ENCODE results near the gene NOA1.
"Not testable (repeated sequence)": the region's sequence is repeated elsewhere in the genome, so short reads cannot be mapped to it uniquely, and the experiment has no call there.

Gene NOA1

DNA sequence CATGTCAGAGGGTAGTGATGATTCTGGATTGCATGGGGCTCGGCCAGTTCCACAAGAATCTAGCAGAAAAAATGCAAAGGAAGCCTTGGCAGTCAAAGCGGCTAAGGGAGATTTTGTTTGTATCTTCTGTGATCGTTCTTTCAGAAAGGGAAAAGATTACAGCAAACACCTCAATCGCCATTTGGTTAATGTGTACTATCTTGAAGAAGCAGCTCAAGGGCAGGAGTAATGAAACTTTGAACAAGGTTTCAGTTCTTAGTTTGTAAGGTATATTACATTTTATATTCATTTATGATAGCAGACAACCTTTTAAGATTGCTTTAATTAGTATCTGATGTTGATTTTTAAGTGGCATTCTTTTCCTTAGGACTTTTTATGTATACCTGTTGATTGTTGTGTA, 45.5 kb downstream of the NOA1 start:
- WGBS (ENCODE audit: extremely low coverage, insufficient coverage, insufficient read length), result no CpG with 5 or more reads among the region's 4 CpGs
- no peak overlapping the region for H3K23ac ChIP-seq (ENCODE audit: low read length)

DNA sequence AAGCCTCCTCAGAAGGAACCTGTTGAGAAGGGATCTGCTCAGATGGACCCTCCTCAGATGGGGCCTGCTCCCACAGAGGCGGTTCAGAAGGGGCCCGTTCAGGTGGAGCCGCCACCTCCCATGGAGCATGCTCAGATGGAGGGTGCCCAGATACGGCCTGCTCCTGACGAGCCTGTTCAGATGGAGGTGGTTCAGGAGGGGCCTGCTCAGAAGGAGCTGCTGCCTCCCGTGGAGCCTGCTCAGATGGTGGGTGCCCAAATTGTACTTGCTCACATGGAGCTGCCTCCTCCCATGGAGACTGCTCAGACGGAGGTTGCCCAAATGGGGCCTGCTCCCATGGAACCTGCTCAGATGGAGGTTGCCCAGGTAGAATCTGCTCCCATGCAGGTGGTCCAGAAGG, 46.8 kb downstream of the NOA1 start:
- WGBS (ENCODE audit: extremely low coverage, insufficient coverage, insufficient read length), result no CpG with 5 or more reads among the region's 7 CpGs
- no peak overlapping the region for H3K4me3 ChIP-seq (ENCODE audit: low read depth, low read length)
- peaks cover 22 to 24% of the 10 kb centered on the region in 2 experiments for H3K36me3 ChIP-seq (ENCODE audit: control insufficient read depth in 1 of 2, insufficient read depth in 2 of 2, low read length in 2 of 2)
- no peaks in the 10 kb centered on the region for H3K27me3 ChIP-seq (ENCODE audit: insufficient read depth, low read length)
- no peak overlapping the region for H2BK12ac ChIP-seq (ENCODE audit: low read length)
- H2BK5ac ChIP-seq (ENCODE audit: low read depth, low read length, poor library complexity), result no peak overlapping the region
- no peak overlapping the region for H3K4me2 ChIP-seq (ENCODE audit: low read length)
- no peaks in the 10 kb centered on the region for H3K9me3 ChIP-seq (ENCODE audit: insufficient read depth, low read depth, low read length)
- H3K23ac ChIP-seq (ENCODE audit: low read length), result no peak overlapping the region
- no peaks in the 10 kb centered on the region for H3K79me1 ChIP-seq (ENCODE audit: low read length)
- no peak overlapping the region for H4K12ac ChIP-seq (ENCODE audit: low read depth, low read length)
- no peak overlapping the region for H3K18ac ChIP-seq (ENCODE audit: low read length)
- no peak overlapping the region for H4K91ac ChIP-seq (ENCODE audit: low read depth, low read length)
- no peak overlapping the region for H2BK120ac ChIP-seq (ENCODE audit: insufficient read depth, low read length, poor library complexity)
- no peaks in the 10 kb centered on the region for H3K79me2 ChIP-seq (ENCODE audit: control insufficient read depth, insufficient read depth, low read length, poor library complexity)
- no peak overlapping the region for H3K9ac ChIP-seq (ENCODE audit: low read length)
- no peak for DNase-seq
- H3K4ac ChIP-seq (ENCODE audit: low read depth, low read length), result no peak overlapping the region
- H3K14ac ChIP-seq (ENCODE audit: low read length), result no peak overlapping the region
- H3K4me1 ChIP-seq (ENCODE audit: control insufficient read depth in 1 of 2, insufficient read depth in 2 of 2, low read length in 2 of 2), result no peaks in the 10 kb centered on the region
- H3K27ac ChIP-seq (ENCODE audit: low read depth, low read length), result no peak overlapping the region
- no peak overlapping the region for H4K8ac ChIP-seq (ENCODE audit: low read depth, low read length)
- no peak overlapping the region for H2AFZ ChIP-seq (ENCODE audit: insufficient read depth, low read length, poor library complexity)
- H2AK5ac ChIP-seq (ENCODE audit: low read length), result no peak overlapping the region

More for the DNA sequence above, 45.5 kb downstream of the NOA1 start:
- H2AK5ac ChIP-seq (ENCODE audit: low read length), result no peak overlapping the region
- H3K4ac ChIP-seq (ENCODE audit: low read depth, low read length), result no peak overlapping the region
- H3K79me1 ChIP-seq (ENCODE audit: low read length), result no peaks in the 10 kb centered on the region
- H3K4me1 ChIP-seq (ENCODE audit: control insufficient read depth in 1 of 2, insufficient read depth in 2 of 2, low read length in 2 of 2), result no peaks in the 10 kb centered on the region
- H3K27me3 ChIP-seq (ENCODE audit: insufficient read depth, low read length), result no peaks in the 10 kb centered on the region
- no peaks in the 10 kb centered on the region for H3K79me2 ChIP-seq (ENCODE audit: control insufficient read depth, insufficient read depth, low read length, poor library complexity)
- no peaks in the 10 kb centered on the region for H3K9me3 ChIP-seq (ENCODE audit: insufficient read depth, low read depth, low read length)
- no peak overlapping the region for H3K4me3 ChIP-seq (ENCODE audit: low read depth, low read length)
- H3K27ac ChIP-seq (ENCODE audit: low read depth, low read length), result no peak overlapping the region
- DNase-seq, result no peak
- peaks cover 22 to 24% of the 10 kb centered on the region in 2 experiments for H3K36me3 ChIP-seq (ENCODE audit: control insufficient read depth in 1 of 2, insufficient read depth in 2 of 2, low read length in 2 of 2)
- no peak overlapping the region for H4K8ac ChIP-seq (ENCODE audit: low read depth, low read length)
- no peak overlapping the region for H2BK120ac ChIP-seq (ENCODE audit: insufficient read depth, low read length, poor library complexity)
- no peak overlapping the region for H4K12ac ChIP-seq (ENCODE audit: low read depth, low read length)
- no peak overlapping the region for H2AFZ ChIP-seq (ENCODE audit: insufficient read depth, low read length, poor library complexity)
- no peak overlapping the region for H4K91ac ChIP-seq (ENCODE audit: low read depth, low read length)
- H3K18ac ChIP-seq (ENCODE audit: low read length), result no peak overlapping the region
- H3K14ac ChIP-seq (ENCODE audit: low read length), result no peak overlapping the region
- no peak overlapping the region for H3K9ac ChIP-seq (ENCODE audit: low read length)
- H3K4me2 ChIP-seq (ENCODE audit: low read length), result no peak overlapping the region
- H2BK12ac ChIP-seq (ENCODE audit: low read length), result no peak overlapping the region
- no peak overlapping the region for H2BK5ac ChIP-seq (ENCODE audit: low read depth, low read length, poor library complexity)

DNA sequence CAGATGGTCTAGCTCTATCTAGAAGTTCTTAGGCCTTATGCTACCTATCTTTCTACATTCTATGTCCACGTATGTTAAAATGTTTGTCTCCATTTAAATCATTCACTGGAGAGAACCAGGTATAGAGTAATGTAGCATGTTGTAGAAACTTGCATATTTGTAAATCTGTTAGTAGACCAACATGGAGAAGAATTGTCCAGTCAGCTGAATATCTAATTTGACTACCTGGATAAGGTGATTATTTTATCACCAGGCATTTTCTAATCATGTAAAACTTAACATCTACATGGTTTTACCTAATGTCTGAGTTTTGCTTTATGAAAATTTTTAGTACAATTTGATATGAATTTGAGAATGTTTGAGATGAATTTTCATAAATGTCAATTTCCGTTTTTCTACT, 50.2 kb downstream of the NOA1 start:
- Histone ChIP-seq H3K18ac (ENCODE audit: low read length) (no peak overlapping the region), H3K4me2 (ENCODE audit: low read length) (no peak overlapping the region), H2BK120ac (ENCODE audit: insufficient read depth, low read length, poor library complexity) (no peak overlapping the region), H3K23ac (ENCODE audit: low read length) (no peak overlapping the region), H3K27ac (ENCODE audit: low read depth, low read length) (no peak overlapping the region), H3K9ac (ENCODE audit: low read length) (no peak overlapping the region), H3K4me1 (ENCODE audit: control insufficient read depth in 1 of 2, insufficient read depth in 2 of 2, low read length in 2 of 2) (no peaks in the 10 kb centered on the region), H2BK12ac (ENCODE audit: low read length) (no peak overlapping the region), H4K12ac (ENCODE audit: low read depth, low read length) (no peak overlapping the region), H3K9me3 (ENCODE audit: insufficient read depth, low read depth, low read length) (no peaks in the 10 kb centered on the region), H3K4ac (ENCODE audit: low read depth, low read length) (no peak overlapping the region), H2AFZ (ENCODE audit: insufficient read depth, low read length, poor library complexity) (no peak overlapping the region), H3K4me3 (ENCODE audit: low read depth, low read length) (no peak overlapping the region), H3K79me2 (ENCODE audit: control insufficient read depth, insufficient read depth, low read length, poor library complexity) (no peaks in the 10 kb centered on the region), H3K27me3 (ENCODE audit: insufficient read depth, low read length) (no peaks in the 10 kb centered on the region), H3K36me3 (ENCODE audit: control insufficient read depth in 1 of 2, insufficient read depth in 2 of 2, low read length in 2 of 2) (peaks cover 35 to 38% of the 10 kb centered on the region in 2 experiments), H2AK5ac (ENCODE audit: low read length) (no peak overlapping the region), H4K8ac (ENCODE audit: low read depth, low read length) (no peak overlapping the region), H2BK5ac (ENCODE audit: low read depth, low read length, poor library complexity) (no peak overlapping the region), H3K14ac (ENCODE audit: low read length) (no peak overlapping the region), H4K91ac (ENCODE audit: low read depth, low read length) (no peak overlapping the region), H3K79me1 (ENCODE audit: low read length) (no peaks in the 10 kb centered on the region)
- no CpG with 5 or more reads among the region's 2 CpGs for WGBS (ENCODE audit: extremely low coverage, insufficient coverage, insufficient read length)
- DNase-seq, result no peak

DNA sequence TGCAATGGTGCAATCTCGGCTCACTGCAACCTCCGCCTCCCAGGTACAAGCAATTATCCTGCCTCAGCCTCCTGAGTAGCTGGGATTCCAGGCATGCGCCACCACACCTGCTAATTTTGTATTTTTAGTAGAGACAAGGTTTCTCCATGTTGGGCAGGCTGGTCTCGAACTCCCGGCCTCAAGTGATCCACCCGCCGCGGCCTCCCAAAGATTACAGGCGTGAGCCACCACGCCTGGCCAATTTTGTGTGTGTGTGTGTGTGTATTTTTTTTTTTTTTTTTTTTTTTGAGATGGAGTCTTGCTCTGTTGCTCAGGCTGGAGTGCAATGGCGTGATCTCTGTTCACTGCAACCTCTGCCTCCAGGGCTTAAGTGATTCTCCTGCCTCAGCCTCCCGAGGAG, 62.4 kb downstream of the NOA1 start:
- DNase-seq; H3K4me2 ChIP-seq (ENCODE audit: low read length); H4K8ac ChIP-seq (ENCODE audit: low read depth, low read length): not testable (repeated sequence)

More for the DNA sequence above, 62.4 kb downstream of the NOA1 start:
- not testable (repeated sequence) for H4K91ac ChIP-seq (ENCODE audit: low read depth, low read length); H3K27ac ChIP-seq (ENCODE audit: low read depth, low read length); H3K79me1 ChIP-seq (ENCODE audit: low read length); H2AK5ac ChIP-seq (ENCODE audit: low read length); H2AFZ ChIP-seq (ENCODE audit: insufficient read depth, low read length, poor library complexity); H3K4me3 ChIP-seq (ENCODE audit: low read depth, low read length); H4K12ac ChIP-seq (ENCODE audit: low read depth, low read length); H2BK5ac ChIP-seq (ENCODE audit: low read depth, low read length, poor library complexity); H2BK120ac ChIP-seq (ENCODE audit: insufficient read depth, low read length, poor library complexity); H2BK12ac ChIP-seq (ENCODE audit: low read length); H3K27me3 ChIP-seq (ENCODE audit: insufficient read depth, low read length); H3K9me3 ChIP-seq (ENCODE audit: insufficient read depth, low read depth, low read length); H3K9ac ChIP-seq (ENCODE audit: low read length); H3K18ac ChIP-seq (ENCODE audit: low read length); H3K14ac ChIP-seq (ENCODE audit: low read length); H3K23ac ChIP-seq (ENCODE audit: low read length)
- no CpG with 5 or more reads among the region's 12 CpGs for WGBS (ENCODE audit: extremely low coverage, insufficient coverage, insufficient read length)
- H3K4ac ChIP-seq (ENCODE audit: low read depth, low read length), result peak overlapping the region; percentile 27
- peaks cover 10 to 12% of the 10 kb centered on the region in 2 experiments for H3K4me1 ChIP-seq (ENCODE audit: control insufficient read depth in 1 of 2, insufficient read depth in 2 of 2, low read length in 2 of 2)
- H3K79me2 ChIP-seq (ENCODE audit: control insufficient read depth, insufficient read depth, low read length, poor library complexity), result peaks cover 14% of the 10 kb centered on the region
- H3K36me3 ChIP-seq (ENCODE audit: control insufficient read depth in 1 of 2, insufficient read depth in 2 of 2, low read length in 2 of 2), result peaks cover 9 to 23% of the 10 kb centered on the region in 2 experiments
